Heart left ventricle (tissue), 16 donors: ENCODE measurements around the gene TRAF2. TPM values are rescaled to one million over a fixed set of nuclear protein-coding genes. Genes with fewer than 3 reads are reported as not detected.
A peak's percentile ranks its signal among the peaks of the same experiment; 100 is the strongest.

Experiments
- ATAC-seq, 4 donors: fragments of 200-7000 bp; cut with Tn5 transposase; one replicate each; pipeline ENCODE4 v1.9.1; 2020 to 2022; ENCODE audit warnings: moderate library complexity in 4 of 4, mild to moderate bottlenecking in 3 of 4, moderate number of reproducible peaks in 1 of 4
- DNase-seq, 5 donors: peaks; one replicate each; pipeline ENCODE4 v3.0.0-alpha.2; 2020
- H3K27ac ChIP-seq, 12 donors: fragments of 200-600 bp; sonication (generic) in 4 of 12; one replicate each; pipeline versions ENCODE4 v1.5.0 to v1.8.0; 2016 to 2022; ENCODE audit warnings: mild to moderate bottlenecking in 2 of 12
- H3K27me3 ChIP-seq, 9 donors: fragments of 200-600 bp; sonication (generic) in 2 of 9; one replicate each; pipeline versions ENCODE4 v1.5.1 to v1.8.0; 2016 to 2022; ENCODE audit warnings: mild to moderate bottlenecking in 3 of 9
- H3K36me3 ChIP-seq, 9 donors: fragments of 200-600 bp; sonication (generic) in 2 of 9; one replicate each; pipeline versions ENCODE4 v1.5.0 to v1.8.0; 2018 to 2022; ENCODE audit warnings: mild to moderate bottlenecking in 2 of 9
- H3K4me1 ChIP-seq, 12 donors: fragments of 200-600 bp; sonication (generic) in 4 of 12; one replicate each; pipeline versions ENCODE4 v1.5.0 to v1.8.0; 2016 to 2022; ENCODE audit warnings: mild to moderate bottlenecking in 3 of 12
- H3K4me3 ChIP-seq, 12 donors: fragments of 200-600 bp; sonication (generic) in 4 of 12; one replicate each; pipeline versions ENCODE4 v1.5.0 to v1.8.0; 2017 to 2022; ENCODE audit warnings: mild to moderate bottlenecking in 9 of 12, moderate library complexity in 4 of 12
- H3K9me3 ChIP-seq, 12 donors: fragments of 200-600 bp; sonication (generic) in 4 of 12; one replicate each; pipeline versions ENCODE4 v1.5.0 to v1.8.0; 2016 to 2022; ENCODE audit warnings: mild to moderate bottlenecking in 1 of 12
- POLR2A ChIP-seq, 2 donors: fragments of 450-650 bp; IDR thresholded peaks; one replicate each; pipeline ENCODE4 v1.6.1; 2017; ENCODE audit warnings: antibody characterized with exemption in 2 of 2, mild to moderate bottlenecking in 2 of 2, moderate library complexity in 2 of 2
- WGBS, 4 donors: extraction: QIAGEN DNeasy Blood & Tissue Kit in 2 of 4; methylation state at CpG; one replicate each; pipeline versions ENCODE4 v1.1.5 to v1.1.7; 2013 to 2018; 5-methylcytosine and 5-hydroxymethylcytosine counted together
- intact Hi-C, 10 donors: fragments of 100-400 bp; cut with DNase I; formaldehyde crosslinking; loops; one replicate each; pipeline versions ENCODE4 v1.11.1 to v1.14.2; 2022
- polyA plus RNA-seq, 2 donors: library from polyadenylated mRNA; stranded (reverse); fragments of 200-250 nt; gene quantifications; one replicate each; pipeline ENCODE4 v1.2.3, GENCODE V29; 2013
- total RNA-seq, 9 donors: library from RNA; depleted of rRNA in 2 of 9; stranded (reverse); fragments of >200 nt in 2 of 9; fragmentation: NEBNext Ultra II Directional in 3 of 9; extraction: Animal tissue kit (Norgen Biotek cat#: 25700) in 3 of 9; gene quantifications; one replicate each; pipeline versions ENCODE4 v1.1.0 to v1.2.4, GENCODE V29; 2016 to 2023
- TF ChIP-seq, protein P1 (sequence below), 12 donors: fragments of 200-600 bp; sonication (generic) in 4 of 12; IDR thresholded peaks; one replicate each; pipeline versions ENCODE4 v1.5.0 to v1.8.0; 2018 to 2022; ENCODE audit warnings: antibody characterized with exemption in 12 of 12, mild to moderate bottlenecking in 5 of 12
- donor health status: ischemic (EF 13 %, LVEDD 7.1; RV severe dilation, severe dysfunction).
- donor health status: healthy with polysubstance abuse.
- donor health status: DM: no; HTN: yes; CAD: no.
- donor health status: DM: no; HTN: no; CAD: no.
- donor health status: ischemic (EF 25% LVEDD 6.9; RV normal size, moderate dysfunction).
- donor health status: ischemic (EF 25% LVEDD 5.7; RV mildly dilated, moderate dysfunction).
- donor health status: healthy.
- donor health status: DM: yes; HTN: yes; CAD: no.
- donor health status: ischemic (EF 35%, LVEDD 5.7; RV mildly dilated, moderate dysfunction).
- donor health status: nonischemic (EF 11% LVEDD 7.7; RV severe dilation, severe dysfunction).
- donor health status: DM: yes; HTN: yes; CAD: no.
- donor health status: PGD.
- donor health status: ischemic (EF 29% LVEDD 5.4; RV normal size, mild dysfunction).
- donor health status: nonischemic (EF 23%, LVEDD 6.1; RV moderate dilation, normal function).

The TRAF2 gene
- total and polyA plus RNA-seq, 11 donors = 6.3 to 28.3 (median 9.4) TPM

DNA sequence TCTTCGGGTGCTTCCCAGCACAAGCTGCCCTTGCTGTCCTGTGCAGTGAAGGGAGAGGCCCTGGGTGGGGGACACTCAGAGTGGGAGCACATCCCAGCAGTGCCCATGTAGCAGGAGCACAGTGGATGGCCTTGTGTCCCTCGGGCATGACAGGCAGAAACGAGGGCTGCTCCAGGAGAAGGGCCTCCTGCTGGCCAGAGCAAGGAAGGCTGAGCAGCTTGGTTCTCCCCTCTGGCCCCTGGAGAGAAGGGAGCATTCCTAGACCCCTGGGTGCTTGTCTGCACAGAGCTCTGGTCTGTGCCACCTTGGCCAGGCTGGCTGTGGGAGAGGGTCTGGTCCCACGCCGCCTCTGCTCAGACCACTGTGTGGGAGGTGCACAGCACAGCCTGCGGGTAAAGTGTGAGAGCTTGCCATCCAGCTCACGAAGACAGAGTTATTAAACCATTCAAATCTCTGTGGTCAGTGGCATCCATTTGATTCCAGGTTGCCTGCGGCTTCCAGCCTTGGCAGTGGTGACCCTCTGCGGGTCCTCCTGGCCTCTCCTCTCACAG lies 39.9 kb downstream of the TRAF2 start:
- no peak for ATAC-seq
- H3K27ac ChIP-seq = peak overlapping the region in 11 of 12 donors; percentile 28 to 82 (median 65)
- H3K9me3 ChIP-seq = no peaks in the 10 kb centered on the region
- peaks cover 0 to 37% (median 5%) of the 10 kb centered on the region in 9 donors for H3K36me3 ChIP-seq
- peaks cover 11 to 87% (median 62%) of the 10 kb centered on the region in 12 donors for H3K4me1 ChIP-seq
- TF ChIP-seq, protein P1, sequence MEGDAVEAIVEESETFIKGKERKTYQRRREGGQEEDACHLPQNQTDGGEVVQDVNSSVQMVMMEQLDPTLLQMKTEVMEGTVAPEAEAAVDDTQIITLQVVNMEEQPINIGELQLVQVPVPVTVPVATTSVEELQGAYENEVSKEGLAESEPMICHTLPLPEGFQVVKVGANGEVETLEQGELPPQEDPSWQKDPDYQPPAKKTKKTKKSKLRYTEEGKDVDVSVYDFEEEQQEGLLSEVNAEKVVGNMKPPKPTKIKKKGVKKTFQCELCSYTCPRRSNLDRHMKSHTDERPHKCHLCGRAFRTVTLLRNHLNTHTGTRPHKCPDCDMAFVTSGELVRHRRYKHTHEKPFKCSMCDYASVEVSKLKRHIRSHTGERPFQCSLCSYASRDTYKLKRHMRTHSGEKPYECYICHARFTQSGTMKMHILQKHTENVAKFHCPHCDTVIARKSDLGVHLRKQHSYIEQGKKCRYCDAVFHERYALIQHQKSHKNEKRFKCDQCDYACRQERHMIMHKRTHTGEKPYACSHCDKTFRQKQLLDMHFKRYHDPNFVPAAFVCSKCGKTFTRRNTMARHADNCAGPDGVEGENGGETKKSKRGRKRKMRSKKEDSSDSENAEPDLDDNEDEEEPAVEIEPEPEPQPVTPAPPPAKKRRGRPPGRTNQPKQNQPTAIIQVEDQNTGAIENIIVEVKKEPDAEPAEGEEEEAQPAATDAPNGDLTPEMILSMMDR (IDR thresholded peaks at IDR 0.05) = no peak
- no peak for TF ChIP-seq POLR2A (IDR thresholded peaks at IDR 0.05)
- DNase-seq = no peak
- WGBS, 4 donors = 83 to 96% (median 85%) methylated on average over 7 to 9 of the region's 9 CpGs
- H3K27me3 ChIP-seq = no peaks in the 10 kb centered on the region
- intact Hi-C loops = loop anchor here in 5 of 10 donors (5.0 to 10.0 kb wide), 4 partner anchors 39 to 79 kb away; partner anchors contain the start of genes EDF1 (in 2 of the 5), TRAF2 (in 2 of the 5), MAMDC4 (in 1 of the 5) and PHPT1 (in 1 of the 5)
- no peak overlapping the region for H3K4me3 ChIP-seq

DNA sequence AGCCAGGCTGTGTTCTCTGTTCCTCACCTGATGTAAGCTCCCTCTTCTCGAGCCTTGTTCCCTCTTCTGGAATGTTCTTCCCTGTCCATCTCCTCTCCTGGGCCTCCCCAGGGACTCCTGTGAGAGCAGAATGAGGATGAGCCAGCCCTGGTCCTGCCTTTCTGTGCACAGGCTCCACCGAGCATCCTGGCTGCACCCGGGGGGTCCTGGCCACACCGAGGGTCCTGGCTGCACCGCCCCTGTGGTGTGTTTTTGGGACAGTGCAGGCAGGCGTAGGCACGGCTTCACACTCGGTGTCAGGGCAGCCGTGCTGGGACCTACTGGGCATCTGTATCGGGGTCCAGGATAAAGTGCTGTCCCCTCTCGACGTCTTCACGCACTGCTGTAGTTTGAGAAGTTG lies 40.4 kb downstream of the TRAF2 start:
- H3K4me1 ChIP-seq = peaks cover 11 to 82% (median 62%) of the 10 kb centered on the region in 12 donors
- DNase-seq = no peak
- TF ChIP-seq, protein P1 (IDR thresholded peaks at IDR 0.05) = no peak
- ATAC-seq = no peak
- H3K36me3 ChIP-seq = peaks cover 0 to 33% (median 5%) of the 10 kb centered on the region in 9 donors
- H3K27me3 ChIP-seq = no peaks in the 10 kb centered on the region
- H3K9me3 ChIP-seq = peaks cover 0 to 4% (median 0%) of the 10 kb centered on the region in 12 donors
- peak overlapping the region in 3 of 12 donors; percentile 9 to 90 (median 65) for H3K27ac ChIP-seq
- H3K4me3 ChIP-seq = no peak overlapping the region
- WGBS, 4 donors = 92 to 97% (median 95%) methylated on average over 11 to 13 of the region's 13 CpGs
- intact Hi-C loops = loop anchor here in 5 of 10 donors (5.0 to 10.0 kb wide), 4 partner anchors 39 to 79 kb away; partner anchors contain the start of genes EDF1 (in 2 of the 5), TRAF2 (in 2 of the 5), MAMDC4 (in 1 of the 5) and PHPT1 (in 1 of the 5)

DNA sequence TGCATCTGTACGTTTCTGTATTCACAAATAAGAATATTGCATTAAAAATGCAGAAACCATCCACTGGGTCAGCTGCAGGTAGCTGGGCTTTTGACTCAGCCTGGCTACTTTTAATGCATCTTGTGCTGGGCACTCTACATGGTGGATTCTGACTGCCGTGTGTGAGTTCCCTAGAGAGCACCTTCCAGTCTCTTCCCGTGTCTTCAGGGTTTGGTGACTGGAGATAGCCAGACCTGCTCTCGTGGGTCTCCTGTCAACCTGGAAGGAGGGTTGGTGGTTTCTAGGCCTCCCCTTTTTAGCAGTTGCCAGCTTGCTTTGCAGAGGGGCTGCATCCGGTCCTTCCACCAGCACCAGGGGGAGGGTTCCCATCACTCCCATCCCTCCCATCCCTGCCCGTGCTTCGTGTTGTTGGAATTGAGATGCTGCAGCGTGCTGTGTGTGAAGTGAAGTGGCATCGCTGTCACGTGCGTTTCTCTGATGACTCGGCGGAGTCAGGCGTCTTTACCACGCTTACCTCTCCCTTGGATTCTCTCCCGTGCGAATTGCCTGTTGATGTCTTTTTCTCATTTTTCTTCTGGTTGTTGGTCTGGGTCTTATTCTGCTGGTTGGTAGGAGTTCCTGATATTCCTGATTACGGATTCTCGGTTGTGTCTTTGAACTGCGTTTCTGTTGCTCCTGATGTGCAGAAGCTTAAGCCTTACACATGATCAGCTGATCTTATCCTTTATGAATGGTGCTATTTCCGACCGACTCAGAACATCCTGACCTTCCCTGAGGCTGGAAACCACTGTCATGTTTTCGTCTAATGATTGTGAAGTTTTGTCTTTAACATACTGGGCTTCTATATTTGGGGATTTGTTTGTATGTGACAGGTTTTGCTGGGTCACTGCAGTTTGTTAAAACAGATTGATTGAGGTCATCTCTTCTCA lies 41.3 kb downstream of the TRAF2 start:
- Histone ChIP-seq H3K27me3 (no peaks in the 10 kb centered on the region), H3K9me3 (peaks cover 0 to 4% (median 0%) of the 10 kb centered on the region in 12 donors), H3K4me3 (peak overlapping the region in 5 of 12 donors; percentile 4 to 42 (median 17)), H3K27ac (peak overlapping the region; percentile 55 to 96 (median 84)), H3K36me3 (peaks cover 0 to 27% (median 5%) of the 10 kb centered on the region in 9 donors), H3K4me1 (peaks cover 11 to 75% (median 58%) of the 10 kb centered on the region in 12 donors)
- WGBS, 4 donors = 64 to 68% (median 65%) methylated on average over 22 to 23 of the region's 23 CpGs
- intact Hi-C loops = loop anchor here in 5 of 10 donors (5.0 to 10.0 kb wide), 4 partner anchors 40 to 80 kb away; partner anchors contain the start of genes EDF1 (in 2 of the 5), TRAF2 (in 2 of the 5), MAMDC4 (in 1 of the 5) and PHPT1 (in 1 of the 5)
- ATAC-seq = peak in 2 of 4 donors; percentile 28 to 36
- no peak for DNase-seq
- TF ChIP-seq, protein P1 (IDR thresholded peaks at IDR 0.05) = no peak
- TF ChIP-seq POLR2A (IDR thresholded peaks at IDR 0.05) = no peak
